GM19438 (cell line): Measurements from ENCODE around the gene EFEMP2.

Experiments
- ATAC-seq: cut with Tn5 transposase; IDR thresholded peaks from one replicate; pipeline ENCODE4 v1.9.1; 2021; ENCODE audit warnings: low read depth; ENCODE audit not compliant: unreplicated experiment

The EFEMP2 gene

DNA sequence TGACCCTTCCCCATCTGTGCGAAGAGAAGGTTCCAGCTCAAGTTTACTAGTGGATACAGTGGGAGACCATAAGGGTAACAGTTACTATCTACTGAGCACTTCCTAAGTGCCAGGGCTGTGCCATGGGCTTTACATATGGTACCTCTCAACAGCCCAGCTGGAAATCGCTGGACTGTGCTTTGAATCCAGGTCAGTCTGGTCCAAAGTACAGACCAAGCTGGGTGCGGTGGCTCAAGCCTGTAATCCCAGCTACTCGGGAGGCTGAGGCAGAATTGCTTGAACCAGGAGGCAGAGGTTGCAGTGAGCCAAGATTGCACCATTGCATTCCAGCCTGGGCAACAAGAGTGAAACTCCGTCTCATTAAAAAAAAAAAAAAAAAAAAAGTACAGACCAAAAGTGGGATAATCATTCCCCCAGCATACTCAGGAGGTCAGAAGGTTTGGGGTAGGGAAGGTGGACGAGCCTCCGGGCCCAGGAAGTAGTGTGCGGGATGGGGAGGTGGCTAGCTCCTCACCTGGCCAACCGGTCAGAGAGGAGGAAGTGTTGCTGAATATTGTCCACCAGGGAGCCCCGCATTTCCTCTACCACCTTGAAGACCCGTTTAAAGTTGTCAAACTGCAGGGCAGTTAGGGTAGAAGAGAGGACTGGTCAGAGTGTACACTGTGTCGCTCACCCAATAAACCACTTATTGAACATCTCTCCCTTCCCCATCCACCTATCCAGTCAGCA is 13.4 kb upstream of the EFEMP2 start:
- no peak for ATAC-seq

DNA sequence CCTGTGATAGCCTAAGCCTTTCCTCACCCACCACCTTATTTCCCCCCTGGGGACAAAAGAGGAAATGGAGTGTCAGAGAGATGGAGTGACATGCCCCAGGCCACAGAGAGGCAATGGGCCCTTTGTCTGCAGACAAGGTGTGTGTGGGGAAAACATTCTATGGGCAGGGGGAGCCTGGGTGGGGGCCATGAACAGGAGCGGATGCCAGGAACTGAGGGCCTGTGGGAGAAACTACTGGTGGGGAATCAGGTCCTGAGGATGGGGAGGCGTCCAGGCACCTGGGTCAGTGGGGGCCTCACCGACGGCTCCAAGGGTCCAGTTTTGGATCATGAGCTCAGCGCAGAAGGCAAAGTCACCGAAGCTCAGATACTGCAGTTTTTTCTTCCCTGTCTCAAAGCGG is 12.6 kb upstream of the EFEMP2 start:
- ATAC-seq, result no peak

DNA sequence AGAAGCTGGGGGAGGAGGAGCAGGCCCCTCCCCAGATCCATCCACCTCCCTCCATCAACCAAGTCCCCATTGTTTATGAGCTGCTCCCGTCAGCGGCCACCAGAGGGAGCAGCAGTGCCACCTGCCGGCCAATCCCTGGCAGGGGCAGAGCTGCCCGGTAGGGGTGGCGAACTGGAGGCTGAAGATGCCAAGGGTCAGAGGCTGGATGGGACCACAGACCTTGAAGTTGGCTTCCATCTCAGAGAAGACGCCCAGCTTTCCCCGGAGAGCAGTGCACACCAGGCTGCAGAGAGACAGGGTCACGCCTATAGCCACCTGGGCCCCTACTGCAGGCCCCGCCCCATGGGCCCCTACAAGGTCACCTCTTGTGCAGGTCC is 12.1 kb upstream of the EFEMP2 start:
- no peak for ATAC-seq

DNA sequence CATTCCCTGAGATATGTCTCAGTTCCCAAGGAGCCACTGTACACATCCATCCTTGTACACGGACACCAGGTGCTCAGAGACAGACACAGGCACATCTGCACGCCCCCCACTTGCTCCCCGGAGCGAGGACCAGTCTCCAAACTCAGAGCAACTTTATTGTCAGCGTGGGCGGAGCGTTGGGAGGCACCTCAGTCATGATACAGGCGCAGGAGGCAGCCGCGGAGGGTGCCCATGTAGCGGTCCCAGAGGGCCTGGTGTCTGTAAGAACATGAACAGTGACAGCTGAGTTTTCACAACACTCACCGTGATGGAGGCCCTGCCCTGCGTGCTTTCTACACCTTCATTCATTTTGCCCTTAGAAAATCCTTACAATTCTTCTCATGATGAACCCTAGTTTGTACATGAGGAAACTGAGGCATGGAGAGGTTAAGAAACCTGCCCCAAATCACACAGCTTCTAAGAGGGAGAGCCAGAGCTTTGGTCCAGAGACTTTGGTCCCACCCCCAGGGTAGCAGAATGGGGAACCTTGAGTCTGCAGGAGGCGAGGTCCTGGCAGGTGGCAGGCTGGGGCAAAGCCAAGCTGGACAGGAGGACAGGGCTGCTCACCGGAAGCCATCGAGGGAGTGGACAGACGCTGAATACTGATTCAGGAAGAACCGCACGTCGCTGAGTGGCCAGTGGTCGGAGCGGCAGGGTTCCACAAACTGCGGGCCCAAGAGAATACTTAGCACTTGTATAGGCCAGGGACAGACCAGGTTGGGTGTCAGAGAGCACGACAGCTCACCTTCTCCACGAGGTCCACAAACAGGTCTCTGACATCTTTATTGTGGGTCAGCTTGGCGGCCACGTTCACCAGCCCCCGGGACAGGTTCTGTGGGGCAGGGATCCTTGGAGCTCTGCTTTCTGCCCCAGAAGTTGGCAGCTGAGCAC is 11.5 kb upstream of the EFEMP2 start:
- ATAC-seq, result no peak

DNA sequence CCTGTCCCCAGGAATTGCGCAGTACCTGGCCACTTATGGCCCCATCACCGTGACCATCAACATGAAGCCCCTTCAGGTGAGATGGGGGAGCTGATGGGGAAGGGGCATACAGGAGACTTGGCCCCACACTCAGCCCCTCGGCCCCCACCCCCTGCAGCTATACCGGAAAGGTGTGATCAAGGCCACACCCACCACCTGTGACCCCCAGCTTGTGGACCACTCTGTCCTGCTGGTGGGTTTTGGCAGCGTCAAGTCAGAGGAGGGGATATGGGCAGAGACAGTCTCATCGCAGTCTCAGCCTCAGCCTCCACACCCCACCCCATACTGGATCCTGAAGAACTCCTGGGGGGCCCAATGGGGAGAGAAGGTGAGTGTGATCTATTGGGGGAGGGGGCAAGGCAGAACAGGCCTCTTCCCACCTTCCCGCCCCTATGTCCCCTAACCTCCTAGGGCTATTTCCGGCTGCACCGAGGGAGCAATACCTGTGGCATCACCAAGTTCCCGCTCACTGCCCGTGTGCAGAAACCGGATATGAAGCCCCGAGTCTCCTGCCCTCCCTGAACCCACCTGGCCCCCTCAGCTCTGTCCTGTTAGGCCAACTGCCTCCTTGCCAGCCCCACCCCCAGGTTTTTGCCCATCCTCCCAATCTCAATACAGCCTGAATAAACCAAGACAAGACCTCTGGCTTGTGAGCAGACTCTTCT is 10.6 kb upstream of the EFEMP2 start:
- ATAC-seq, result no peak

DNA sequence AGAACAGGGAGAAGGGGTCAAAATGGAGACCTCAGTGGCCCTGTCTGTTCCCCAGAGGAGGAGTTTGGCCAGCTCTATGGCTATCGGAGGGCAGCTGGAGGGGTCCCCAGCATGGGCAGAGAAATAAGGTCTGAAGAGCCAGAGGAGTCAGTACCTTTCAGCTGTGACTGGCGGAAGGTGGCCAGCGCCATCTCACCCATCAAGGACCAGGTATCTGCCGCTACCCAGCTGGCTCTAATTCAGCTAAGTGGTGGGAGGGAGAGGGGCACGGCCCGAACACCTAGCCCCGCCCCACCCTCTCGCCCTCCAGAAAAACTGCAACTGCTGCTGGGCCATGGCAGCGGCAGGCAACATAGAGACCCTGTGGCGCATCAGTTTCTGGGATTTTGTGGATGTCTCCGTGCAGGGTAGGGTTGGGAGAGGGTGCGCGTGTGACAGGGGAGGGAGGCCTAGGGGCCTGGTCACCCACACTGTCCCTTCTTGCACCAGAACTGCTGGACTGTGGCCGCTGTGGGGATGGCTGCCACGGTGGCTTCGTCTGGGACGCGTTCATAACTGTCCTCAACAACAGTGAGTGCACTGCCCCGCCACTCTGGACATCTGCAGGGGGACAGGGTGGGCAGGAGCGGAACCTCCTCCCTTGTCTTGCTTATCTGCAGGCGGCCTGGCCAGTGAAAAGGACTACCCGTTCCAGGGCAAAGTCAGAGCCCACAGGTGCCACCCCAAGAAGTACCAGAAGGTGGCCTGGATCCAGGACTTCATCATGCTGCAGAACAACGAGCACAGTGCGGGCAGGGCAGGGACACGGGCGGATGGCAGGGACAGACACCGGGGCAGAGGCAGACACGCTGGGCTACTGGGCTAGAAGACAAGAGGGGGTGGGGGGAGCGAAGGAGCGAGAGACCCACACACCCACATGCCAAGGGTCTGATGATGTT is 9.8 kb upstream of the EFEMP2 start:
- no peak for ATAC-seq

DNA sequence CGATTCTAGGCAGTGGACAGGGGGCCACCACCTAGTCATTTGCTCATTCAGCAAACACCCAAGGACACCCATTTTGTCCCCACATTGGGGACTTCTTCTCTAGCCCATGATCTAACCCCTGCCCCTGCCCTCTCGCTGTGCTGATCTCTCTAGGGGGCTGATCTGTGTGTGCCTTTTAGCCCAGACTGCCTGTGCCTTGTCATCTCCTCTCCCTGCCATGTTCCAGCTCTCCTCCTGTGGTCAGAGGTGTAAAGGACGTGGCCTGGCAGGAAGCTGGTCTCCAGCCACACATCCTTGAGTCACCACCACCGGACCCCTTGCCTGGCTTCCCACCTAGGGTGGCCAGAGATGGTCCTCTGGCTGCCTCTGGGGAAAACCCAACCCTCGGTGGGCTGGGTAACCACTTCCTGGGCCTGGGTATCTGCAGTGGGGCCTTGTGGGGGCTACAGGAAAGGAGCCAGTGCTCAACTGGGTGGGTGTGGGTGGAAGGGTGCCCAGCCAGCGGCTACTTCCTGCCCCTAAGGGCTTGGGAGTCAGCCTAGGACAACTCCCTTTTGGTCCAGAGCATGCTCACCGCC is 8.3 kb upstream of the EFEMP2 start:
- no peak for ATAC-seq

DNA sequence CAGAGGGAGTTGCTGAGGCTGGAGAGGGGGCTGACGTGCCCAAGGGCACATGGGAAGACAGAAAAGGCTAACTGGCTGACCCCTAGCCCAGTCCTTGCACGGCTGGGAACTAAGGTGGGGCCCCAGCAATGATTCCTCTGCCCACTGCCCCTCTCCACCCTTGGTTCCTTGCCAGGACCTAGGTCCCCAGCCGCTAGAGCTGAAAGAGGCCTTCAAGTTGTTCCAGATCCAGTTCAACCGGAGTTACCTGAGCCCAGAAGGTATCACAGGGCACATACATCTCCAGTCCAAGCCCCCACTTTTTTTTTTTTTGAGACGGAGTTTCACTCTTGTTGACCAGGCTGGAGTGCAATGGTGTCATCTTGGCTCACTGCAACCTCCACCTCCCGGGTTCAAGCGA is 7.4 kb upstream of the EFEMP2 start:
- no peak for ATAC-seq

DNA sequence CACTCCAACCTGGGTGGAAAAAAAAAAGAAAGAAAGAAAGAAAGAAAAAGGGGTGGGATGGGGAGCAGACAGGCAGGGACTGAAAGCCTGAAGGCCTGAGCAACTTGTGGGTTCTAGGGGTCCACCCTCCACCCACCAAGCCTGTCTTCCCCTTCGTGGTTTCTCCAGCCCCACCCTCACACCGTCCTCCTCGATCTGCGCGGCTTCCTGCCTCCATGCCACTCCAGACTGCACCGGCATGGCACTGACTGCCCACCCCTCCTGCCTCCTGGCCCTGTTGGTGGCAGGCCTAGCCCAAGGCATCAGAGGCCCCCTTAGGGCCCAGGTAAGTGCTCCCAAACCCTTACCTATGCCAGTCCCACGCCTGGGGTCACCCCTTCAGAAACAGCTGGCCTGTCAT is 7.0 kb upstream of the EFEMP2 start, which contains the start of gene CTSW:
CTSW (plus strand) TSS at position 221 of the 400 bp plus-strand sequence; CDS start at position 239, 18 bp downstream.
- ATAC-seq, result no peak

DNA sequence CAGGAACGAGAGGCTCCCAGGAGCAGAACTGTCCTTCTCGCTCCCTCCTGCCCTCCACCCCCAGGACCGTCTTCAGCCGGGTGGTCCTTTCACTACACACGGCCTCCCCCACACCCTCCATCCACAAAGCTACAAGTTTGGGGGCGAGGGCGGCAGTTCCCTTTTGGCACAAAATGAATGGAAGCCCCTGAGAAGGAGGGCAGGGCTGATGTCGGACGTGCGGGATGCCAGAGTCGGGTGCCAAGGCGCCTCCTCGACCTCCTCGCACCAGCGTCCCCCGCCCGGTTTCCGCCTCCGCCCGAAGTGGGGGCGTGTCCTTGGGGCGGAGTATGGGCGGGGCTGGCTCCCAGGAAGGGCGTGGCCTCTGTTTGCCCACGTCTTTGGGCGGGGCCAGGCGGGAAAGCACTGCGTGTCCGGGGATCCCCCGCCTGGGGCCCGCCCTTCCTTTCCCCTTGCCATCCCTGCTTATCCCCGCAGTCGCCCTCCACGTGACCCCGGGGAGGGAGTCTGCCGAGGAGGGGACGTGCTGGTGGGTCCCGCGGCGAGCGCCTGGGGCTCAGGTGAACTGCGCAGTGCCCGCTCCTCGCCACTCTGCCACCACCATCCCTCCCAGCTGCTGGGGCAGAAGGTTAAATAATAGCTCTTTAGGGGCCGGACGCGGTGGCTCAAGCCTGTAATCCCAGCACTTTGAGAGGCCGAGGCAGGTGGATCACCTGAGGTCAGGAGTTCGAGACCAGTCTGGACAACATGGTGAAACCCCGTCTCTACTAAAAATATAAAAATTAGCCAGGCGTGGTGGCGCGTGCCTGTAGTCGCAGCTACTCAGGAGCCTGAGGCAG is 937 bp upstream of the EFEMP2 start:
- peak; percentile 73 for ATAC-seq

DNA sequence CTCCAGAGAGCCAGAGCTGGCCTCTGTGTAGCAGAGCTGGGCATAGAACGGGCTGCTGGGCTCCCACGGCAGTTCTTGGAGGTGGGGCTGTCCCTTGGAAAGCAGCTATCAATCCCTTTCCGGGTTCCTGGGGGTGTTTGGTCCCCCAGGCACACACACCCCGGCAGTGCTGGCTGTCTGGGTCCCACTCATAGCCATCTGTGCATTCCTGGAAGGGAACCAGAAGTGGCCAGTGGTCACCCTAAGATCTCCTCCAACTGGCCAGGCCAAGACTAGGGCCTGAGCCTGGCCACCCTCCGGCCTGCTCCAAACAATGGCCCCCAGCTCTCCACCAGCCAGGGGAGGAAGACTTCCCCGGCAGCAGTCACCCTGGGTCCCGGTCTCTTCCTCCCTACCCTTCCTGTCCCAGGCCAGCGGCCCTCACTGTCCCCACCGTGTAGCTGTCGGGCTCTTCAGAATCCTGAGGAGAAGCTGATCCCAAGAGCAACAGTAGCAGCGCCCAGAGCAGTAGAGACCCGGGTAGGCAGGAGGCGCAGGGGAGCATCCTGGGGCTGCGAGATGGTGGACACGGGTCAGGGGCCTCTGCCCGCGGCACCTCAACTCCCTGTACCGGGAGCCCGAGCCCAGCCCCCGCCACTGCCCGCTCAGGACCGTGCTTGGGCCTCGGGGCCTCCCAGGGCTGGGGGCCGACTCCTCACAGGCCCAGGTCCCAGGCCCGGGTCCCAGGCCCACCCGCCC is 620 bp downstream of the EFEMP2 start:
- ATAC-seq, result no peak

DNA sequence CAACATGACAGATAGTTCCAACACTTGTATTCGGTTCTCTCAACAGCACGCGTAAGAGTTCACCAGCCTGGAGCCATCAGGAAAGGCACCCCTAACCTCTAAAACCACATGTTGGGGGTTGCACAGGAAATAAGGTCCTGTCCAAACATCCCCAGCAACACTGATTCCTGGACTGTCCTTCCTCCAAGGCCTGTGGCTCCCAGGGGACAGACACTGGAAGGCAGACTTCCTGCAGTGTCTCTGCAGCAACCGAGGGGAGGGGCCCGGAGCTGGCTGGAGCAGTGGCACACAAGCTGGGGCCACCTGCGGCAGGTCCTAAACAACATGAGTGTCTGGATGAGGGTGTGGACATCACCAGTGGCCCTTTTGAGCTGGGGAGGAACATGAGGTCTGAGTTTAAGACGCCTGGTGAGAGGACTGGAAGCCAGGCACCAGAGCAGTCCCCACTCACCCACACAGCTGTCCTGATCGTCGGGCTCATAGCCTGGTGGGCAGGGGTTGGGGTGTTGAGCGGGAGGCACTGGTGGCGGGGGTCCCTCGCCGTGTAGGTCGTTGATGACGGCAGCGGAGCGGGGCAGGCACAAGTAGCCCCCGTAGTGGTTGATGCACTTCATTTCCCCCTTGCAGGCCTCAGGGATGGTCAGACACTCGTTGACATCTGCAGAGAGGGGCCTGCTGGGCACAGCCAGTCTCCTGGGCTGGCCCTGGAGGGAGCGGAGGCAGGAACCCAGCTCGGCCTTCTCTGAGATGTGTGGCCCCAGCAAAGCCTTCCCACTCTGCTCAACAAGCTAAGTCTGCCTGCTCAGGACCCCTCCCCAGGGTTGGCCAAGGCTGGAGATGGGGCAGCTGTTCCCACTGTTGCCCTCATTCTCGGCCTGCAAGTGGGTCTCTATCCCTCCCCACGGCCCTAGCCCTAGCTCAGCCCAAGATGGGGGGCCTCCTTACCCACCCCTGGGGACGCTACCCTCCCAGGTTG is 1.6 kb downstream of the EFEMP2 start:
- ATAC-seq, result no peak

DNA sequence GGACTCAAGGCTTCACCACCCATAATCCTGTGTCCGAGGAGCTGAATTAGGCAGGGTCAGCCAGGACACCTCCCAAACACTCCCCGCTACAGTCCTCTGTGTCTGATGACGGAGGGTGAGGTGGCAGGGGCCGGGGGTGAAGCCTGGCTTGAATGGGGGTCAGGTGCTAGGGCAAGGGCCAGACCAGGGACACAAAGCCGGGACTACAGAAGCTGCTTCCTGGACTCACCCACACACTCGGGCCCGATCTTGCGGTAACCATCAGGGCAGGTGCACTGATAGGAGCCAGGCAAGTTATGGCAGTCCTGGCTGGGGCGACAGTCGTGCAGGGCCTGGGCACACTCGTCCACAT is 2.3 kb downstream of the EFEMP2 start:
- no peak for ATAC-seq

DNA sequence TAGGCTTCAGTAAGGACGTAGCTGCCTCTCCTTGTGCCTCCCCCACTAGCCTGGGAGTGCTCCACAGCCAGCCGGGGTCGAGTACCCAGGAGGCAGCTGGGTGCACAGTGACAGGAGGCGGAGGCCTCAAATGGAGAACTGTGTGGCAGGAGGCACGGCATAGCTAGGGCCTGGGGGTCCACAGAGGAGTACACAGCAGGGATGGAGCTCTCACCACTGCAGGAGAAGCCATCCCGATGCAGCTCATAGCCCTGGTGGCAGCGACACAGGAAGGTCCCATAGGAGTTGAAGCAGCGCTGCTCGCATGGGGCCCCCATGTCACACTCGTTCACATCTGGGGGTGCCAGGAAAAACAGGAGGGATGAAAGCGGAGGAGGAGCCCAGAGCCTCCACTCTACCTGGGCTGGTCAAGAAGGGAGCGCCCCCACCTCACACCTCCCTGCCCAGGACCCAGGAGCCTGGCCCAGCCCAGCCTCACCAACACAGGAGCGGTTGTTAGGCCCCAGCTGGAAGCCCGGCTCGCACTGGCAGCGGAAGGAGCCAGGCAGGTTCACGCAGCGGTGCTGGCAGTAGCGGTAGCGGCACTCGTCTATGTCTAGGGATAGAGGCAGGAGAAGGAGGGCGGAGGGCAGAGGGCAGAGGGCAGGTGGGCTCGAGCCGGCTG is 2.8 kb downstream of the EFEMP2 start:
- no peak for ATAC-seq

DNA sequence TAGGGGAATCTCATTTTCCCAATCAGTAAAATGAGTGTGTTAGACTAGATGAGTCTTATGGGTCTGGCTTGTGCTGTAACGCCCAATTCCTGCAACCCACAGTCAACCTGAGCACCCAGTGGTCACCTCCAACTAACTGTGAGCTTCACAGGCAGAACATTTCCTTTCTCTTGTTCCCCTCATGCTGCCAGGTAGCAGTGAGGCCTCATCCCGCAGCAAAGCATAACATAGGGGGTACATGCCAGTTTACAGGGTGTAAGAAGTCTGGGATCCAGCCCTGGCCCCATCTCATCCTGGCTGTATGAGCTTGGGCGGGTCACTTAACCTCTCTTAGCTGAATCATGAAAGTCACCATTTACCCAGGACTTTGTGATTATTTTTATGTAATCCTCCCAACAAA is 3.7 kb downstream of the EFEMP2 start:
- no peak for ATAC-seq

DNA sequence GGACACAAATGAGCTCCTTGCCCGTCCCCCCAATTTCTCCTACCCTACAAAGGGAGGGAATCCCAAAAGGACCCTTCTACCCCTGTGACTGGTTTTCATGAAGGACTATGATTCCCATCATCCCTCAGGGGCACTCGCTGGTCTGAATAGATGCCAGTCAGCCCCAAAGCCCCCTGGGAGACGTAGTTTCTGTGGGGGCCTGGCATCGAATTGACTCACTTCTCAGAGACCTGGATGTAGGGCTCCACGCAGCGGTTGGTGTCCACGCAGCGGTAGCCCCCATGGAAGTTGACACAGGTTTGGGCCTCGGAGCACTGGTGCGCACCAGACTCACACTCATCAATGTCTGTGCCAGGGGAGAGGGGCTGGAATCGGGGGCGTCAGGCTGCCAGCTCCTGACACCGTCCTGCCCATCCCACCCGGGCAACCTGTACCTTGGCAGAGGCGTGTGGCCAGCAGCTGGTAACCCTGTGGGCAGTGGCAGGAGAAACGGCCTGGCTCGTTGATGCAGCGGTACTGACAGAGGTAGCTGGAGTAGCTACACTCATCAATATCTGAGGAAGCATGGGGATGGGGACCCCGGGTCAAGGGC is 4.4 kb downstream of the EFEMP2 start:
- ATAC-seq, result no peak
